ENCODE measurements around the gene ASIC2. TPM values are rescaled to one million over a fixed set of nuclear protein-coding genes. Genes with fewer than 3 reads are reported as not detected.

ASIC2 gene
- total RNA-seq, 1 experiment from 2014 or later = 0.74 TPM

- H2BK120ac ChIP-seq (ENCODE audit: low read depth, low read length, poor library complexity, severe bottlenecking) = no peak overlapping the region
- Mint-ChIP-seq H3K4me3 (no peak overlapping the region), H3K27ac (no peak overlapping the region), H3K9me3 (no peaks in the 10 kb centered on the region; a peak in 1 of 5 replicates), H3K36me3 (ENCODE audit: insufficient read depth in 1 of 3, low read depth in 3 of 3) (no peaks in the 10 kb centered on the region), H3K4me1 (peaks cover 0 to 3% of the 10 kb centered on the region in 2 experiments; a peak in 1 of 4 replicates), H3K27me3 (ENCODE audit: low read depth) (peaks cover 16% of the 10 kb centered on the region)
- H3K4ac ChIP-seq (ENCODE audit: low read depth, low read length) = no peak overlapping the region
- no peak overlapping the region for H3K18ac ChIP-seq (ENCODE audit: insufficient read length, low read depth, low read length)
- no peak overlapping the region for H4K8ac ChIP-seq (replicated peaks; ENCODE audit: insufficient read length, low read depth, low read length)
- no peaks in the 10 kb centered on the region for H3K23me2 ChIP-seq (ENCODE audit: insufficient read length, low read depth, low read length, poor library complexity, severe bottlenecking)
- H3K9me3 ChIP-seq (ENCODE audit: control insufficient read depth, low read depth, low read length) = no peaks in the 10 kb centered on the region
- no CpG with 5 or more reads among the region's 8 CpGs for WGBS (ENCODE audit: extremely low coverage, insufficient read length, low lambda C conversion rate)
- H2AFZ ChIP-seq (ENCODE audit: low read length) = no peak overlapping the region
- DNase-seq = no peak
- no peak overlapping the region for H3K23ac ChIP-seq (ENCODE audit: insufficient read length, low read depth, low read length)
- H2BK15ac ChIP-seq (ENCODE audit: low read depth, low read length) = no peak overlapping the region
- no peaks in the 10 kb centered on the region for H3K79me2 ChIP-seq (ENCODE audit: insufficient read depth, low read length)
- H4K5ac ChIP-seq (ENCODE audit: insufficient read length, low read depth, low read length) = no peak overlapping the region
- H3K14ac ChIP-seq (ENCODE audit: insufficient read depth, low read length) = no peak overlapping the region
- H3K79me1 ChIP-seq (ENCODE audit: insufficient read depth, low read depth, low read length, poor library complexity, severe bottlenecking) = no peaks in the 10 kb centered on the region
- H3K56ac ChIP-seq (ENCODE audit: insufficient read length, low read depth, low read length) = no peak overlapping the region
- TF ChIP-seq CTCF (conservative IDR thresholded peaks at IDR 0.05) = no peak
- no peak overlapping the region for H3K27ac ChIP-seq (ENCODE audit: insufficient read length, low read depth, low read length)
- no peak overlapping the region for H2AK5ac ChIP-seq (ENCODE audit: insufficient read length, low read length)
- H3K27me3 ChIP-seq (ENCODE audit: insufficient read depth, low read length) = no peaks in the 10 kb centered on the region
- H3T11ph ChIP-seq (ENCODE audit: low read length) = no peak overlapping the region
- H2BK12ac ChIP-seq (ENCODE audit: insufficient read length, low read depth, low read length) = no peak overlapping the region
- H2BK5ac ChIP-seq (ENCODE audit: insufficient read length, low read length) = no peak overlapping the region
- H3K9ac ChIP-seq (ENCODE audit: extremely low read depth, insufficient read length, low read length) = no peak overlapping the region
- no peak overlapping the region for H3K4me2 ChIP-seq (ENCODE audit: insufficient read depth, insufficient read length, low read length)
- H4K20me1 ChIP-seq (ENCODE audit: control insufficient read depth, insufficient read depth, insufficient read length) = peaks cover 2% of the 10 kb centered on the region
- no peaks in the 10 kb centered on the region for H3K4me1 ChIP-seq (ENCODE audit: insufficient read depth, low read length)
- H4K91ac ChIP-seq (ENCODE audit: insufficient read length, low read depth, low read length) = no peak overlapping the region
- H2BK20ac ChIP-seq (ENCODE audit: low read depth, low read length, poor library complexity, severe bottlenecking) = no peak overlapping the region
These were observed 12.7 kb downstream of the ASIC2 start for GRCh38 chr17:33280162-33280943.

Measured in H9 (cell line).